Amniotic stem cell (primary cell): Measurements from ENCODE around the gene ZNF678.
"Not testable (repeated sequence)": the region's sequence is repeated elsewhere in the genome, so short reads cannot be mapped to it uniquely, and the experiment has no call there.

Experiments
- DNase-seq: peaks from one replicate; lab custom pipeline; 2025; lab: John Stamatoyannopoulos, UW

The ZNF678 gene

DNA sequence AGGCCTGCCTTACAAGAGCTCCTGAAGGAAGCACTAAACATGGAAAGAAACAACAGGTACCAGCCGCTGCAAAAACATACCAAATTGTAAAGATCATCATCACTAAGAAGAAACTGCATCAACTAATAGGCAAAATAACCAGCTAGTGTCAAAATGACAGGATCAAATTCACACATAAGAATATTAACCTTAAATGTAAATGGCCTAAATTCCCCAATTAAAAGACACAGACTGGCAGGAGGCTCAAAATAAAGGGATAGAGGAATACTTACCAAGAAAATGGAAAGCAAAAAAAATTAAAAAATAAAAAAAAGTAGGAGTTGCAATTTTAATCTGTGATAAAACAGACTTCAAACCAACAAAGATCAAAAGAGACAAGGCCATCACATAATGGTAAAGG, 11.5 kb upstream of the ZNF678 start:
- DNase-seq = not testable (repeated sequence)

DNA sequence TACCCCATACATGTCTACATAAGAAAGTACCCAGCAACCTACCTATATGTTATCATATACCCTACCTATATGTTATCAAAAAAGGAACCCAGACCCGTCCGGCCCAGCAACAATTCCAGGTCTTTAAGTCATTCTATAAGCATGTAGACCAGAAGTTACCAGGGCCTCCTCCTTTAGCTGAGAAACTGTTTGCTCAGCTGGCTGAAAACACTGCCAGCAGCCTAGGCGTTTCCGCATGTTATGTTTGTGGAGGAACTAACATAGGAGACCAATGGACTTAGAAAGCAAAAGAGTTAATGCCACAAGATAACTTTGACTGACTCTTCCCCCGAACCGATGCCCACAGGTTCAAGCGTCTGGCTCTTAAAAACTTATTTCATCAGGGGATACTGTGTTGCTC, 7.1 kb upstream of the ZNF678 start:
- DNase-seq = no peak

DNA sequence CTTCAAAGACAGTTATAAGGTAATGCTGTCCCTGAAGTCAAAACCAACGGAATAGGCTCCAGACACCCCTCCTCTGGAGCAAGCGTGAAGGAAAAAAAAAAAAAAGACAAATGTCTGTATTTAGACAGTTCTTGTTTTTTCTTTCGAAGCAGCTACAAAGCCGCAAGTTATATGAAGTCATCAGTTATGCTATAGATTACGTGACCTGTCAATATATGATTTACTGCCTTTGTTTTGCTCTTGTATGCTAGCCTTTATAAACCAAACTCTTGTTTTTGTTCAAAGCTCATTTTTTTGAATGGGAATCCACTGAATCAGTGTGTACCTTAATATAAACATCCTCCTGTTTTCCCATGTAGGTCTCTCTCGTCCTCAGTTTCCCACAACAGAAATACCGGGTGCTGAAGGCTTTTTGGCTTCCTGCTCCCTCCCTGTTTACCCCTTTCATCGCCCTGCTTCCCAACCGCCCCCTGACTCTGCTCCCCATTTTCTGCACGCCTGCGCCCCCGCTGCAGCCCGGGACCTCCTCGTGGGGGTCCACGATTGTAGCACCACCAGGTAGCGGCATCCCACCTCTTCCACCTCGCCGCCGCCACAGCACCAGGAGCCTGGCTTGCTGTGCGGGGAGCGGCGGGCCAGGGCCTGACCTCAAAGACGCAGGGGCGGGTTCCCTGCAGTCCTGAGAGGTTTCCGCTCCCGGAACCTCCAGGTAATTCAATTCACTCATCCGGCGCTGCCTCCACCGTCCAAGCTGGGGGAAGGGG, 5.2 kb upstream of the ZNF678 start:
- no peak for DNase-seq

DNA sequence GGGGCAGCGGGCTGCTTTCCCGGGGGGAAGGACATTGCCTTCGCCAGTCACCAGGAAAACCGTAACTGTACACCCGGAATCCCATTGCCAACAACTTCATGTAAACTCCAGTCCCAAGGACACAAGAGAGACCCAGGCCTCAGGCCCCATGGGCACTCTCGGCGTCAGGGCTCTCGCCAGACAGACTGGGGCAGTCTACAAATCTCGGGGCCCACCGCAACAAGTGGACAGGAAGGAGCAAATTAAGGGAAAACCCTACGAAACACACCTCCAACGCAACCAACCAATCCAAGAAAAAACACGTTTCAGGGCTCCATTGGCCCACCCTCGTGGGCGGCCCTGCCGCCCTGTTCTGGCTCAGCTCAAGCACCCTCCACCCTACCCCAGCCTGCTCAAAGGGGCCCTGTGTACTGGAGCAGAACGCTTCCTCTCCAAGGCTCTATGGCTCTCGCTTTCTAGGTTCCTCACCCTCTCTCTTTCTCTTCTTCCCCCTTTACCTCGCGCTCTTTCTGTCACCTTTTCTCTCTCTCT, 4.6 kb upstream of the ZNF678 start:
- DNase-seq = no peak

DNA sequence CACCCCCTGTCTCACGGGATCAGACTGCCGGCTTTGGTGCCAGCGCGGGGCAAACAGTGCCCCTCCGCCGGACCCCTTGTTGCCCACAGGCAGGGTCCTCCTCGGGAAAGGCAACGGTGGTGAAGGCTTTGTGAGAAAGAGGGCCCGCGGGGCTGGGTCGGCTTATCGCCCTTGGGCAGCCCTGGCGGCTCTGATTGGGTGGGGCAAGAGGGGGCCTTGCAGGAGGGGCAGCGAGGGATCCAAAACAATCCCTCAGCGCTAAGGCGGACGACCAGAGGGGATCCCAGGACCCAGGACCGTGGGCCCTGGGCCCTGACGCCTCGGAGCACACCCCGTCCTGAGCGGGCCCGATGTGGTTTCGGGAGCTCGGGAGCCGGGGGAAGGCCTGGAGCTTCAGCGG, 3.9 kb upstream of the ZNF678 start:
- no peak for DNase-seq

DNA sequence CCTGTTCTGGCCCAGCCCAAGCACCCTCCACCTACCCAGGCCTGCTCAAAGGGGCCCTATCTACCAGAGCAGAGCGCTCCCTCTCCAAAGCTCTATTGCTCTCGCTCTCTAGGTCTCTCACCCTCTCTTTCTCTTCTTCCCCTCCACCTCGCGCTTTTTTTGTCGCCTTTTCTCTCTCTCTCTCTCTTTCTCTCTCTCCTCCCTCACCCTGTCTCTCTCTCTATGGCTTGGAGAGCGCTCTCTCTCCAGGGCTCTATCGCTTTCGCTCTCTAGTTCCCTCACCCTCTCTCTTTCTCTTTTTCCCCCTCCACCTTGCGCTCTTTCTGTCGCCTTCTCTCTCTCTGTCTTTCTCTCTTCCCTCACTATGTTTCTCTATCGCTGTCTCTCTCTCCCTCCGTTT, 3.4 kb upstream of the ZNF678 start:
- DNase-seq = no peak

DNA sequence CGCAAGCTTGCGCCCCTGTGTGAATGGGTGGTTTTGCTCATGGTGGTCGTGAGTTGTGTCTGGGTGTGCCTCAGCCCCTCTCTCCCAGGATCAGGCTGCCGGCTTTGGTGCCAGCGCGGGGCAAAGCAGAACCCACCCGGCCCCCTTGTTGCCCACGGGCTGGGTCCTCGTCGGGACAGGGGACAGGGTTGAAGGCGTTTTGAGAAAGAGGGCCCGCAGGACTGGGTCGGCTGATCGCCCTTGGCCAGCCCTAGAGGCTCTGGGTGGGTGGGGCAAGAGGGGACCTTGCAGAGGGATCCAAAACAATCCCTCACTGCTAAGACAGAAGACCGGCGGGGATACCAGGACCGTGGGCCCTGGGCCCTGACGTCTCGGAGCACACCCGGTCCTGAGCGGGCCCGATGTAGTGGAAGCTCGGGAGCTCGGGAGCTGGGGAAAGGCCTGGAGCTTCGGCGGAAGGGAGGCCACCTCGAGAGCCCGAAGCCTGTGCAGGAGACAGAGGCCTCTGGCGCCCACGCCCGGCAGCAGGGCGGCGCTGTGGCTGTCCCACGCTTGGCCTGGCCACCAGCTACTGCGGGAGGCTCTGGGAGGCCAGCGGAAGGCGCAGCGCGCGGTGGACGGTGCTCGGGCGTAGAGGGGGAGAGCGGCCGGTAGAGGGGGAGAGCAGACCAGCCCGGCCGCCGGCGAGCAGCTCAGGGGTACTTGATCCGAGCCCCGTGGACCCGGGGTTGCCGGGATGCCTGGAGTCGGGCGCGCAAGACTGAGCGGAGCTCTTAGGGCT, 2.8 kb upstream of the ZNF678 start:
- DNase-seq = no peak

DNA sequence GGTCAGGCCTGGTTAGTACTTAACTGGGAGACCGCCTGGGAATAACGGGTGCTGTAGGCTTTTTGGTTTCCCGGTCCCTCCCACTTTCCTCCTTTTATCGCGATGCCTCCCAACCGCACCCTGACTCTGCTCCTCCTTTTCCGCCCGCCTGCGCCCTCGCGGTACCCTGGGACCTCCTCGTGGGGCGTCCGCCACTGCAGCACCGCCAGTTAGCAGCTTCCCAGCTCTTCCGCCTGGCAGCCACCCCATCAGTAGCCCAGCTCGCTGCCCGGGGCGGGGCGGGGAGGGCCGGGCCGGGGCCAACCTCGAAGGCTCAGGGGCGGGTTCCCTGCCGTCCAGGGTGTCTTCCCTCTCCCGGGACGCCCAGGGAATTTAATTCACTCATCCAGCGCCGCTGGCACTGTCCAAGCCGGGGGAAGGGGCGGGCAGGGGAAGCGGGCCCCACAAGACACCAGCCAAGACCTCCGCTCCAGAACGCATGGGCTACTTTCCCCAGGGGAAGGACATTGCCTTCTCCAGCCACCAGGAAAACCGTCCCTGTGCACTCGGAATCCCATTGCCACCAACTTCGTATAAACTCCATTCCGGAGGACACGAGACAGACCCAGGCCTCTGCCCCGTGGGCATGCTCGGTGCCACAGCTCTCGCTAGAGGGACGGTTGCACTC, 2.0 kb upstream of the ZNF678 start:
- no peak for DNase-seq

DNA sequence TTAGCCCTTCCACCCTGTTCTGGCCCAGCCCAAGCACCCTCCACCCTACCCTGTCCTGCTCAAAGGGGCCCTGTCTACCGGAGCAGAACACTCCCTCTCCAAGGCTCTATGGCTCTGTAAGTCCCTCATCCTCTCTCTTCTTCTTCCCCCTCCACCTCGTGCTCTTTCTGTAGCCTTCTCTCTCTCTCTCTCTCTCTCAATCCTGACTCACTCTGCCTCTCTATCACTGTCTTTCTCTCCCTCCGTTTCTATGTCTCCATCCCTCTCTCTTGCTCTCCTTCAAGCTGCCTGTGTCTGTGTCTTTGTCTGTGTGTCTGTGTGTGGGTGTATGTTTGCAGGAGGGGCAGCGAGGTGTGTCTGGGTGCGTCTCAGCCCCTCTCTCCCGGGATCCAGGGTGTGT, 1.3 kb upstream of the ZNF678 start:
- no peak for DNase-seq

DNA sequence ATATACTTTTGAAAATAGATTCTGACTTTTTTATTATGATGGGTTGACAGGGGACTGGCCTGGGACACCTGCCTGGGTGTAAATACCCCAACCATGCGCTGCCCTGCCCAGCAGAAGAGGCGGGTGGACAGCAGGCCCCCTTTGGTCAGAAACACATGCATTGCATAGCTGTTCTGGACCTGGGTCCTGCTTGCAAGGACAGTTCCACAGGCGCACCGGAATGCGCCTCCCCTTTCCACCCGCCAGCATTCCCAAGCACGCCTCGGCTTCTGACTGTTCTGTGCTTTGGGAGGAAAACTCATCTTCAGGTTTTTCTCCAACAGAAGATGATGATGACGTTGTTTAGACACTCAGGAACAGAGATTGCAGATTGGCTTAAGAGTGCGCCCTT, 428 bp upstream of the ZNF678 start:
- no peak for DNase-seq

DNA sequence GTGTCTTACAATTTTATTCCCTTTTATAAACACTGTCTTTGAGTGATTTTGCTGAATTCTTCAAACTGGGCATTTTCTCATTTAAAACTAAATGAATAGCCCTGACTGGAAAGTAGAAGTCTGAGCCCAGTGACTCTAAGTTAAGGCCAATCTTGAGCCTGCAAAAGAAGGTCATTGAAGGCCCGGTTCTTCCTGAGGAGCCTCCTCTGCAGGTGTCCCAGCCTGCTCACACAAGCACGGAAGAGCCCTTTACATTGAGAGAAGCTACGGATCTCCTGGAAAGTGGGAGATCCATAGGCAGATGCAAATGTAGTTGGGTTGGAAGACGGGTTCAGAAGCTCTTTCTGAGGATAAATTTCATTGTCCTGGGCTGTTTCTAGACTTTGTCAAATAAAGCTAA, 3.9 kb downstream of the ZNF678 start:
- no peak for DNase-seq

DNA sequence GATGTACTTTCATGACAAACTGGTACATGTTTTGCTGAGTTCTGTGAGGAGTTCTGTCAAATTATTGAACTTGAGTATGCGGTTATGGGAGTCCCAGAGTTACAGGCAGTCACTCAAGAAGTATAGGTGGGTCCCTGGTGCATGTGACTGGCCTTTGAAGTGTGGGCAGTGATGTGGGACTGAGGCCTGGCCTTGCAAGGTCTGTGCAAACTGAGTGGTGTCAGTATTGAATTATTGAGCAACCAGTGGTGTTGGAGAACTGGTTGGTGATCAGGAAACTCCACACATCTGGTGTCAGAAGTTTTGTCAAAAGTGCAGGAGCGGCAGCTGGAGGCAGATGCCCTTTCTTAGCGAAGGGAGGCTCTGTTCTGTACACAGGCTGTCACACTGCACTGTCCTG, 5.2 kb downstream of the ZNF678 start:
- no peak for DNase-seq

DNA sequence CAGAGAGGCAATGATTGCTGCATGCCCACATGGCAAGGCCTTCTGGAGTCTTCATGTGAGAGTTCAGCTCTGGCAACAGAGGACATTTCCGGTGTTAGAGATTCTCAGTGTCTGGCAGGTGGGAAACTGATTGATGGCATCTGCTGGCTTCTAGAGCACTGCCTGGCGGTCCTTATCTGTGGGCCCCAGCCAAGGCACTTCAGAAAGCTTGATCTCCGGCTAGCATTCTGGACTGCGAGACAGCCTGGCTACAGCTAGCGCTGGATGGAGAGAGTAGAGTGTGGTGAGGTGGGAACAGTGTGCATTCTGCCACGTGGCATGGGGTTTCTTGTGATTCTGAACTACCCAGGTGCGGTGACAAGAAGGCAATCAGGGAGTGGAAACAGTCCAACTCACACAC, 9.4 kb downstream of the ZNF678 start:
- no peak for DNase-seq

DNA sequence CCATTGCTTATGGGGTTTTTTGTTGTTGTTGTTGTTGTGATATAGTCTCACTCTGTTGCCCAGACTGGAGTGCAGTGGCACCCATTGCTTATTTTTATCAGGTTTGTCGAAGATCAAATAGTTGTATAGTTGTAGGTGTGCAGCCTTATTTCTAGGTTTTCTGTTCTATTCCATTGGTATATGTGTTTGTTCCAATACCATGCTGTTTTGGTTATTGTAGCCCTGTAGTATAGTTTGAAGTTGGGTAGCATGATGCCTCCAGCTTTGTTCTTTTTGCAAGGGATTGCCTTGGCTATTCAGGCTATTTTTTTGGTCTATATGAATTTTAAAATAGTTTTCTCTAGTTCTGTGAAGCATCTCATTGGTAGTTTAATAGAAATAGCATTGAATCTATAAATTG, 11.6 kb downstream of the ZNF678 start:
- DNase-seq = no peak

DNA sequence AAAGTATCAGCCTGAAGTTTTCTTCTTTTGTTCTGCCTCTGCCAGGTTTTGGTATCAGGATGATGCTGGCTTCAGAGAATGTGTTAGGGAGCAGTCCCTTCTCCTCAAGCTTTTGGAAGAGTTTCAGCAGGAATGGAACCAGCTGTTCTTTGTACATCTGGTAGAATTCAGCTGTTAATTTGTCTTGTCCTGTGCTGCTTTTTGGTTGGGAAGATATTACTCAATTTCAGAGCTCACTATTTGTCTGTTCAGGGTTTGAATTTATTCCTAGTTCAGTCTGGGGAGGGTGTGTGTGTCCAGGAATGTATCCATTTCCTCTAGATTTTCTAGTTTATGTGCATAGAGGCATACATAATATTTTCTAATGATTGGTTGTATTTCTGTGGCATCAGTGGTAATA, 12.8 kb downstream of the ZNF678 start:
- no peak for DNase-seq

DNA sequence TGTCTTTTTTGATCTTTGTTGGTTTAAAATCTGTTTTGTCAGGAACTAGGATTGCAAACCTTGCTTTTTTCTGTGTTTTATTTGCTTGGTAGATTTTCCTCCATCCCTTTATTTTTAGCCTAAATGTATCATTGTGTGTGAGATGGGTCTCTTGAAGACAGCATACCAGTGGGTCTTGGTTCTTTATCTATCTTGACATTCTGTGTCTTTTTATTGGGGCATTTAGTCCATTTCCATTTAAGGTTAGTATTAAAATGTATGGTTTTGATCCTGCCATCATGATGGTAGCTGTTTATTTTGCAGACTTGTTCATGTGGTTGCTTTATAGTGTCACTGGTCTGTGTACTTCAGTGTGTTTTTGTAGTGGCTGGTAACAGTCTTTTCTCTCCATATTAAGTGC, 14.1 kb downstream of the ZNF678 start:
- no peak for DNase-seq

DNA sequence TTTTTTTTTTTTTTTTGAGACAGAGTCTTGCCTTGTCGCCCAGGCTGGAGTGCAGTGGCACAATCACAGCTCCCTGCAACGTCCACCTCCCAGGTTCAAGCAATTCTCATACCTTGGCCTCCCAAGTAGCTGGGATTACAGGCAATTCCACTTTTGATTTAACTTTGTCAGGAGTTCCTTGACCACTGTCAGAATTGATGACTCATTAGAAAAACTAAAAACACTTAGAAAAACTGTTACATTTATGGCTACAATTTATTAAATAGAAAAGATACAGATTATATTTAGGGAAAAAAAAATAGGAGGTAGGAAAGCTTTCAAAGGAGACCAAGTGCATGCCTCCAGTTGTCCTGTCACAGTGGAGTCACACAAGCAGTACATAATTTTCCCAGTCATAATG, 20.0 kb downstream of the ZNF678 start:
- DNase-seq = no peak

DNA sequence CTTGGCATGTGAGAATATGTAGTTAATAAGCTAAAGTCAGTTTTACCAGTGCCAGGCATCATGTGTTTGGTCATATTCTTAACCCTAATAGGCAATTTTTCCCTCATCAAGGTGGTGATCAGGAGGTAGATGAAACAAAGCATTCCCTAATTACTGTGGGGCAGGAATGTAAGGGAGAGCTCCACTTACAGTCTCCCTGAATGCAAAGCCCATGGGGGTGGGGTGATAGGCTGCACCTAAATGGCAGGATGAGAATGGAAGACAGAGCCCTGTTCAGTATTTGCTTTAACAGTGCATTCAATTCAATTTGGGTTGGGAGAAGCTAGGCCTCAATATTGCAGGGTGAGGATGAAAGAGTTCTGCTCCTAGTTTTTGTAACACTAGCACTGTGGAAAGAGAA, 23.4 kb downstream of the ZNF678 start:
- DNase-seq = no peak

DNA sequence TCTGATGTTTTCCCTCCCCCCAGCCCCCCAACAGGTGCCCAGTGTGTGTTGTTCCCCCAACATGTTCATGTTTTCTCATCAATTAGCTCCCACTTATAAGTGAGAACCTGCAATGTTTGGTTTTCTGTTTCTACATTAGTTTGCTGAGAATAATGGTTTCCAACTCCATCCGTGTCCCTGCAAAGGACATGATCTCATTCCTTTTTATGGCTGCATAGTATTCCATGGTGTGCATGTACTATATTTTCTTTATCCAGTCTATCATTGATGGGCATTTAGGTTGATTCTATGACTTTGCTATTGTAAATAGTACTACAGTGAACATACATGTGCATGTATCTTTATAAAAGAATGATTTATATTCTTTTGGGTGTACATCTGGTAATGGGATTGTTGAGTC, 24.6 kb downstream of the ZNF678 start:
- no peak for DNase-seq

DNA sequence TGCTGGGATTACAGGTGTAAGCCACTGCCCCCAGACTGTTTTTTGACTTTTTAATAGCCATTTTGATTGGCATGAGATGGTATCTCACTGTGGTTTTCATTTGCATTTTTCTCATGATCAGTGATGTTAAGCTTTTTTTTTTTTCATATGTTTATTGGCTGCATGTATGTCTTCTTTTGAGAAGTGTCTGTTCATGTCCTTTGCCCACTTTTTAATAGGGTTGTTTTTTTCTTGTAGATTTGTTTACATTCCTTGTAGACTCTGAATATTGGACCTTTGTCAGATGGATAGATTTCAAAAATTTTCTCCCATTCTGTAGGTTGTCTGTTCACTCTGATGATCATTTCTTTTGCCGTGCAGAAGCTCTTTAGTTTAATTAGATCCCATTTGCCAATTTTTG, 25.4 kb downstream of the ZNF678 start:
- DNase-seq = not testable (repeated sequence)

DNA sequence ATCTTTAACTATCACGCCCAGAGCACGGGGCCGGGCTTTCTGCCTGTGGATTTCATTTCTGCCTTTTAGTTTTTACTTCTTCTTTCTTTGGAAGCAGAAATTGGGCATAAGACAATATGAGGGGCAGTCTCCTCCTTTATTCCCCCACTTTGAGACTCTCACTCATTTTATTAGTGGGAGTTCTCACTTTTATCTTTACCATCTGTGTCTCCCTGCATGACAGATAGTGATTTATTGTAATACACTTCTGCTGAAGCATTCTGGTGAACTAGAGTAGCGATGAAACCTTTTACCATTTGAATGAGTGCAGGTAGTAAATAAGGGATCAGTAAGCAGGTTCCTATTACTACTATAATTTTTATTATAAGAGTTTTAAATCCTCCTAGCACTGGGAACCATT, 26.4 kb downstream of the ZNF678 start:
- not testable (repeated sequence) for DNase-seq

DNA sequence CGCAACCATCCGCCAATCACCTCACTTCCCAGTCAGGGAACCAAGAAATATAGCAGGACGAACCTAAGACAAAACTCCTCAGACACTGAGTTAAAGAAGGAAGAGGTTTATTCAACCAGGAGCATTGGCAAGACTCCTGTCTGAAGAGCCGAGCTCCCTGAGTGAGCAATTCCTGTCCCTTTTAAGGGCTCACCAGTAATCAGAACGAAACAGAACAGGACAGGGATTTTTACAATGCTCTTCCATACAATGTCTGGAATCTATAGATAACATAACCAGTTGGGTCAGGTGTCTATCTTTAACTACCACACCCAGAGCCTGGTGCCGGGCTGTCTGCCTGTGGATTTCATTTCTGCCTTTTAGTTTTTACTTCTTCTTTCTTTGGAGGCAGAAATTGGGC, 32.9 kb downstream of the ZNF678 start:
- DNase-seq = not testable (repeated sequence)

DNA sequence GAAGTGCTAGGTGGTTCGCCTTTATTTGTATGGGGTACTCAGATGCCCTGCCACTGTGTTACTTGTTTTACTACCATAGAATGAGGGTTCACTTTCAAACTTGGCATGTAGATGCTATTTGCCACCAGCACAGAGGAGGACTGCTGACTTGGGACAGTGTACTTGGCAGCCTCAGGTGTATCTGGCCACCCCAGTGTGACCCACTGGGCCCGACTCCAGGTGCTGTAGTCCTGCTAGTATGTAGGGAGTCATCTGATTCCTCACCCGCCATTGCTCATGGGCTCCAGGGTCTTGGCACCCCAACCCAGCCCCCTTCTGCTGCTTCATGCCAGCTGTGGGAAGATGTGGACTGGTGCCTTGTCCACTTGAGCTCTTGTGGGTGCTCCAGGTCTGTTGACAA, 40.0 kb downstream of the ZNF678 start:
- no peak for DNase-seq
